ENCODE data around the gene CEP72.
"Not testable (repeated sequence)": the region's sequence is repeated elsewhere in the genome, so short reads cannot be mapped to it uniquely, and the experiment has no call there.

CEP72 gene

GRCh38 chr5:626850-627249, 14.7 kb downstream of the CEP72 start:
- Histone ChIP-seq H3K9me2 (replicated peaks; ENCODE audit: control insufficient read depth, low read length) (no peaks in the 10 kb centered on the region), H3K9me3 (ENCODE audit: control insufficient read depth, insufficient read depth, low read length) (no peaks in the 10 kb centered on the region), H3K36me3 (ENCODE audit: control insufficient read depth, low read length) (peaks cover 58% of the 10 kb centered on the region), H3K4me3 (ENCODE audit: low read length) (no peak overlapping the region), H3K79me2 (ENCODE audit: control insufficient read depth, low read length) (peaks cover 7% of the 10 kb centered on the region; the same call in 1 of the 2 replicates), H4K20me1 (ENCODE audit: control insufficient read depth, insufficient read depth, low read depth, low read length) (no peaks in the 10 kb centered on the region), H3K27me3 (ENCODE audit: control insufficient read depth, low read length) (no peaks in the 10 kb centered on the region), H3F3A (ENCODE audit: control insufficient read depth, insufficient read depth) (no peaks in the 10 kb centered on the region), H3K27ac (ENCODE audit: low read depth, low read length) (no peak overlapping the region), H3K4me2 (ENCODE audit: low read length) (no peak overlapping the region), H3K4me1 (ENCODE audit: control insufficient read depth, low read length) (no peaks in the 10 kb centered on the region)
- TF ChIP-seq CTCF (IDR thresholded peaks at IDR 0.05; ENCODE audit: low read depth, low read length, poor library complexity, severe bottlenecking) (no peak), EZH2phosphoT487 (IDR thresholded peaks at IDR 0.05; ENCODE audit: borderline replicate concordance, low read length) (no peak)

DNA sequence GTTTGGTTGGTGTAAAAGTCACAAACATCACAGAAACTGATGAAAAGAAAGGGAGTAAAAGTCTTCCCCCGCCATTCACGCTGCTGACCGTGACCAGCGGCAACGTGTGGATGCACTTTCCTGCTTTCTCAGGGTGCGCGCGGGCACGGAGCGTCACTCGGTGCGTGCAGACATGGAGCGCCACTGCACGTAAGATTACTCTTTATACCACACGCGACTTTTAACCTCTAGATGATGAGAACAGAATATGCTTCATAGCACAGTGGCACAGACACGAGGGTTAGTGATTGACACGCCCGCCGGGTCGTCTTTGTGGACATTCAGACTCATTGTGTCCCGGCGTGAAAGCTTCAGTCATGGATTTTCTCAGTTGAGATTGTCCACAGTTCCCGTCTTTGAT, 15.7 kb downstream of the CEP72 start:
- H4K20me1 ChIP-seq (ENCODE audit: control insufficient read depth, insufficient read depth, low read depth, low read length), result no peaks in the 10 kb centered on the region
- H3K27me3 ChIP-seq (ENCODE audit: control insufficient read depth, low read length), result no peaks in the 10 kb centered on the region
- H3K9me2 ChIP-seq (replicated peaks; ENCODE audit: control insufficient read depth, low read length), result no peaks in the 10 kb centered on the region
- no peaks in the 10 kb centered on the region for H3F3A ChIP-seq (ENCODE audit: control insufficient read depth, insufficient read depth)
- peaks cover 7% of the 10 kb centered on the region; the same call in 1 of the 2 replicates for H3K79me2 ChIP-seq (ENCODE audit: control insufficient read depth, low read length)
- H3K27ac ChIP-seq (ENCODE audit: low read depth, low read length), result no peak overlapping the region
- no peak overlapping the region for H3K4me3 ChIP-seq (ENCODE audit: low read length)
- H3K4me1 ChIP-seq (ENCODE audit: control insufficient read depth, low read length), result no peaks in the 10 kb centered on the region
- H3K36me3 ChIP-seq (ENCODE audit: control insufficient read depth, low read length), result peaks cover 53% of the 10 kb centered on the region
- no peaks in the 10 kb centered on the region for H3K9me3 ChIP-seq (ENCODE audit: control insufficient read depth, insufficient read depth, low read length)
- no peak overlapping the region for H3K4me2 ChIP-seq (ENCODE audit: low read length)
- TF ChIP-seq EZH2phosphoT487 (IDR thresholded peaks at IDR 0.05; ENCODE audit: borderline replicate concordance, low read length) (no peak), CTCF (IDR thresholded peaks at IDR 0.05; ENCODE audit: low read depth, low read length, poor library complexity, severe bottlenecking) (no peak)

- H4K20me1 ChIP-seq (ENCODE audit: control insufficient read depth, insufficient read depth, low read depth, low read length); H3K27ac ChIP-seq (ENCODE audit: low read depth, low read length); H3K79me2 ChIP-seq (ENCODE audit: control insufficient read depth, low read length); H3F3A ChIP-seq (ENCODE audit: control insufficient read depth, insufficient read depth); H3K27me3 ChIP-seq (ENCODE audit: control insufficient read depth, low read length); H3K9me3 ChIP-seq (ENCODE audit: control insufficient read depth, insufficient read depth, low read length); H3K4me2 ChIP-seq (ENCODE audit: low read length); H3K9me2 ChIP-seq (replicated peaks; ENCODE audit: control insufficient read depth, low read length); H3K4me1 ChIP-seq (ENCODE audit: control insufficient read depth, low read length); H3K4me3 ChIP-seq (ENCODE audit: low read length): not testable (repeated sequence)
- H3K36me3 ChIP-seq (ENCODE audit: control insufficient read depth, low read length), result peaks cover 55% of the 10 kb centered on the region
Observed at GRCh38 chr5:628351-629205, 16.4 kb downstream of the CEP72 start.

DNA sequence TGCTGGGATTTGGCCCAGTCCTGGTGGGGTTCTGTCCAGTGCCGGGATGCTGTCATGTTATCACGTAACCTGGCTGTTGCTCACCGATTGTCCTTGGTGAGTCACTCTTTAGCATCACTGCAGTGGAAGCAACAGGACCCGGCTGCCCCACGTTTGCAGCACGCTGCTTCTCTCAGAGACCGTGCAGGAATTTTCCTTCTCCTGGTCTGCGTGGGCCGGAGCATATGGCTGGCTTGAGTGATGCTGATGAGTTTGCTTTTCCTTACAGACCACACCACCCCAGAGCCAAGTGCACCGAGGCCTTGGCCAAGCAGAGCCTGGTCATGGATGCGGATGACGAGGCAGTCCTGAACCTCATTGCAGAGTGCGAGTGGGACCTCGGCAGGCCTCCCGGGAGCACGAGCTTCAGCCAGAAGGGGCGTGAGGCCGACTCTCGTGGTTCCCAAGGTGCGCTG, 21.4 kb downstream of the CEP72 start:
- Histone ChIP-seq H3K79me2 (ENCODE audit: control insufficient read depth, low read length) (peaks cover 4% of the 10 kb centered on the region; the same call in 1 of the 2 replicates), H3K36me3 (ENCODE audit: control insufficient read depth, low read length) (peaks cover 49% of the 10 kb centered on the region), H3K4me1 (ENCODE audit: control insufficient read depth, low read length) (no peaks in the 10 kb centered on the region), H3K4me2 (ENCODE audit: low read length) (no peak overlapping the region), H3K27ac (ENCODE audit: low read depth, low read length) (no peak overlapping the region), H4K20me1 (ENCODE audit: control insufficient read depth, insufficient read depth, low read depth, low read length) (no peaks in the 10 kb centered on the region), H3K9me3 (ENCODE audit: control insufficient read depth, insufficient read depth, low read length) (no peaks in the 10 kb centered on the region), H3K27me3 (ENCODE audit: control insufficient read depth, low read length) (no peaks in the 10 kb centered on the region), H3F3A (ENCODE audit: control insufficient read depth, insufficient read depth) (no peaks in the 10 kb centered on the region; the same call in 1 of the 2 replicates), H3K9me2 (replicated peaks; ENCODE audit: control insufficient read depth, low read length) (no peaks in the 10 kb centered on the region), H3K4me3 (ENCODE audit: low read length) (no peak overlapping the region)
- TF ChIP-seq EZH2phosphoT487 (IDR thresholded peaks at IDR 0.05; ENCODE audit: borderline replicate concordance, low read length) (no peak), CTCF (IDR thresholded peaks at IDR 0.05; ENCODE audit: low read depth, low read length, poor library complexity, severe bottlenecking) (no peak)
